Measurements from ENCODE around the gene GCG.

Gene GCG

DNA sequence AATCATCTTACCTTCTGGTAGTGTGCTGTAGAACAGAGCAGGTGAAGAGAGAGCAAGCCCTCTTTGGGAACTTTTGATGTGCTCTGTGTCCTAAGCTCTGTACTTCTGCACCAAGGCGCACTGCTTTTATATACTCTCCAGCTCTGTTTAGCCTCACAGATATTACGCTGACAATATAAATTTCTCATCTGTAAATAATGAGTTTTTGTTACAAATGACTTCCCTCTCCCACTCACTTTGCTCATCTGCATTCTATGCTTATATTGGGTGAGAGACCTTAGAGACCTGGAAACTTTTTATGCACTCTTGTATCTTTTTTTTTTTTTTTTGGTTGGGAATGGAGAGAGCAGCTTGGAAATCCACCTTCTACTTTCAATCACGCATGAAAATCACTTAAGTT is at the start of gene GCG:
Gene GCG, minus strand, starts transcription at position 101 of the 400 bp plus-strand sequence. CDS start 3,069 bp downstream, outside the sequence.
- DNase-seq = no peak

DNA sequence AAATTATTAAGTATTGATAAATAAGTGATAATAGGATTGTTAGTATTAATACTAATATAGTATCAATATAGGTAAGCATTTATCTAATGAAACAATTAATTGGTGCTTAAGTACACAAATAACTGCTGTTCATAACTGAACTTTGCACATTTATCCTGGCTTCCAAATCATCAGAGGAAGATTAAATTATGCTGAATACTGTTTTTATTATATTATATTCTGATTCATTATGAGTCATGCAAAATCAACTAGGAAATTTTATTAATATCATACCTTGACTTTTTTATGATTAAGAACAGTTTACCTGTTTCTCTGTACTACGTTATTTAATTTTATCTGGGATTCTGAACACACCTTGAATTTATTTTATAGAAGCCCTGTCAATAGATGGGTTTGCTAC is 48.6 kb upstream of the GCG start:
- DNase-seq = no peak

DNA sequence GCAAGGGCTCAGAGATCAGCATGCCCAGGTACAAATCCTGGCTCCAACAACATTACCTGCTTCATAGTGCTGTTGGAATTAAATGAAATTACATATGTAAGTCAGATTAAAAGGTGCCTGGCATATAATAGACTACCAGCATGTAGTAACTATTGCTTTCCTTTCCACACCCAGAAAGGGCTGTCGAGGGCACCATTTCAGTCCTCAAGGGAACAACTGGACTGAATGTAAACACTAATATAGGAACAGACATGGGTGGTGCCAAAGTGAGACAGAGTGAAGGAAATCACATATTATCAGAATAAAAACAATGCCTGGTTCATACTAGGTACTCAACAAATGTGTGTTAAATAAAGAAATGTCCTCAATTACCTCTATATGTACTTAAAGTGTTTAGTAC is 47.9 kb upstream of the GCG start:
- no peak for DNase-seq

DNA sequence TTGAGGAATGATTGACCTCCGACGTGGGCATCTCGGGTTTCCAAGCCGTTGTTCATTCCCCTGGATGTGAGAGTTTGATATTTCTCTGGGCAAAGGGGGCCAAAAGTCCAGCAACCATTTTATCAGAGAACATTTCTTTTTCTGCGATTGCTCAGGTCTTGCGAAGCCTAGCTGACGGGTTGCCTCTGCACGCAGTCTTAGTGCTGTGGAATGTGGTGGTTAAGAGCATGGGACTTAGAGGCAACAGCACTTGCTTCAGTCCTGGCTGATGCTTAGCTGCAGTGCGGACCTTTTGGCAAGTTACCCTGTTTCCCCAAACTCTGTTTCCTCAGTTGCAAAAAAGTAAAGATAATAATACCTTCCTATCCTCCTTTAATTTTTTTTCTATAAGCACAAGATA is 46.2 kb upstream of the GCG start:
- no peak for DNase-seq

DNA sequence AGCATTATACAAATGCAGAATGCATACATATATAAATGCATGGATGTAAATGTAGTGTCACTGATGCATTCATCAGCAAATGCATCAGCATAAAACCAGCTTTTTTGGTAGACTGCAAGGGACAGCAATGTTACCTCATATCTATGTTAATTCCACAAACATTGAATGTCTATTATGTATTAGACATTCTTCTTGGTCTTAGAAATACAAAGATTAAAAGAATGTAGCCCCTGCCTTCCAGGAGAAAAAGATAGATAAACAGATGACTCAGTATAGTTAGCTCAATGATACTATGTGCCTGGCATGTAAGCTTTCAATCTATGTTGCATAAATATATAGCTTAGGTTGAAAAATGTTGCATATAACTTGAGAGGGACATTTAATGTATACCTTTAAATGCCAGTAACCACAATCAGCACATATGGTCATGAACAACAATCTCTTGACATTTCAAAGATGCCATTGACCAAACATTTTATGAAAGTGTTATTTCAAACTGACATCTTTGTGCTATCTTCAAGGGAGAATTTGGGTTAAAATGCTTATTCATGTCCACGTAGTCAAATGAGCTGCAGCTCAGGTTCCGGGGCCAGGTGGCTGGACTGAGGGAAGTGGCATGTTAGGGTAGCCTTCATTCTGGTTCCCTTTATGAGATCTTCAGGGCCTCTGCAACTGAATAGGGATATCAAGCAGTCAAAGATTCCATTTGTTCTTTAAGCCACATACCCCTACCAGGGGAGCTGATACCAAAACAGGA is 45.2 kb upstream of the GCG start:
- no peak for DNase-seq

DNA sequence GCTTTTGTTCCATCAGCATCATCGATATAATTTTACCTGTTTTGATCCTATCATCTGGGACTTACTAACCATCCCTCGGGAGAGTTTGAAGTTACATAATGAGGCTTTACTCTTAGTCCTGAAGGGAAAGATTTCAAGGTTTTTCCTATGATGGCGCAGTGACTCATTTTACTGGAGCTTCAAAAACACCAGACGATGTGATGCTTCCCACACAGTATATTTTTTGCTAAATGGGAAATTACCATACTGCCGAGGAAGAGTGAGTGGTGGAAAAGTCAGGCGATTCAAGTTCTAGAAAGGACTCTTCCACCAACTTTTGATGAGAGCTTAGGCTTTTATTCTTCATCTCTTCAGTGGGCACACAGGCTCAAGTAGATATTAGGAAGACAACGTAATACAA is 44.6 kb upstream of the GCG start:
- no peak for DNase-seq

DNA sequence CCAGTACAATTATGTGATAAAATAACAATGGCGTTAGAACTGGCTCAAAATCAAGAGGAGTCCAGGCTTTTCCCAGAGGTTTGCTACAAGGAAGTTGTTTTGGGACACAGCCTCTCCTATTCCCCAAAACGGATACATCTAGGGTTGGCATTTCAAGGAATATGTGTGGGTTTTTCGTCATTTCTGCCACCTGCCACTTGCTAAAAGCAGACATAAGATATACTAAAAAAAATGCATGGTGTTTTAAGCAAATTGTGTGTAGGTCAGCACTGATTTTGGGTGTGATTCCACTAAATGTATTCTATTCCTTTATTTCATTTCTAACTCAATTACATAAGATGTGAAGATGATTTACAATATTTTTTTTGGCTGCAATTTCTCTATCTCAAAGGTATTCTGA is 36.4 kb upstream of the GCG start:
- DNase-seq = no peak

DNA sequence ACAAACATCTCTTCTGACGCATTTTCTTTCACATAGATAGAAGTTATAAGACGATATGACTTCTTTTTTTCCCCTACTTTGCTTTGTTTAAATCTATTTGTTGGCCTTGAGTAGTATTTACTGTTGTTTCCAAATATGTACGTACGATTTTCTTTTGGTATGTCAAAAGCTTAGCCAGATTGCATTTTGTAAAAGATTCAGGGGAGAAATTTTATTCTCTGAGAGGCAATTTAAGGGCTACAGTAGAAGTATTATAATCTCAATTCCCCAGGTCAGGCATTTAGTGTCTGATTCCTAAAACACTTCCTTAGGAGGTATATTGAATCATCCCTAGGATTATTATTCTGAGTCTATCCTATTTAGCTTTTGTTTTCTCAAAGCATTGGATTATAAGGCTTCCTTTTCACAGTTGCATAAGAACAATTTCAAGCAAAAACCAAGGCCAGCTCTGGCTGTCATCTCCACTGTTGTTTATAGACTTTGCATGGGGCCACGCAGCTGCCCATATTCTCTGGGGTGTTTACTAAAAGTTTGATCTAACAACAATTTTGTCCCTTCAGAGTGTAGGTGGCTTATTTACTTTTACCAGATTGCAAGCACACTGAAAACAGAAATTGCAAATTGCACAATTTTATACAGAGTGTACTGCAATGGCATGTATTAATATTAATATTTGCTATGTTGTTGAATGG is 33.6 kb upstream of the GCG start:
- no peak for DNase-seq

DNA sequence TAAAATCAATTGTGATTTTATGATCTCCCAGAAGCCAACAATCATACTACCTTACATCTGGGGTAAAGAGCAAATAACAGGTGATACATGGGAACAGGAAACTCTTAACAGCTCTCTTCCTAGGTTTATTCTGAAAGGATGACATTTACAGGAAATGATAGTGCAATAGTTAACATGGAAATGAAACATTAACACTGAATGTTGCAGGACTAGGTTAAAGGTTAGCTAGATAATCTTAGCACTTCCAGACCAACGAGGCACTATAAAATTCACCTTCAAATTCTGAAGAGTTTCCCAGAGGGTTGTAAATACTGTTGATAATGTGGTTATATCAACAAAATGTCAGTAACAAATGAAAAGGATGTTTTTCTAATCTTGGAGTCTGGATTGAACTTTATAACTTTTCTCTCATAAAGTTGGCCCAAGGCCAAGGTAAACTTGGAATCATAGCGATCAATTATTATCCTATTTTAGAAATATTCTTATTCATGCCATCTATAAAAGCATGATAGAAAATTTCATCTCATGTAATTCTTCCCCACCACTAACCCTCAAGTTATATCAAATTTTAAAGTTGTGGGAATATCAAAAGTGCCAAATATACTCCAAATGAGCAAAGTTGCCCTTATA is 32.9 kb upstream of the GCG start:
- no peak for DNase-seq

DNA sequence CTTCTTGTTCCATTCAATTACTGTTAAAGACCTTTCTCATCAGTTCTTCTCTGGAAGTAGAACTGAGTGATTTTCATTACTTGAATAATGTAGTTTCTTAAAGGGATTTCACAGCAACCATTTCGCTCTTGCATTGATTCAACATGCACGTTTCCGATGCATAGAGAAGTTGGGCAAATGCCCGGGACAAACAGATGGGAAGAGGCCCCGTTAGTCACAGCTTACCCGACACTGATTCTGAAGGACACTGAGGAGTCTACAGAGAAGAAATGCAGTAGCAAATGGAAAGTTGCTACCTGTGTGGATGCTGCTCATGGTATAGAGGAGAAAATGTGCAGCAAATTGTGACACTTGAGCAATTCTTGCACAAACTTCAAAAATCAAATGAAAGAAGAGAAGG is 32.3 kb upstream of the GCG start:
- no peak for DNase-seq

DNA sequence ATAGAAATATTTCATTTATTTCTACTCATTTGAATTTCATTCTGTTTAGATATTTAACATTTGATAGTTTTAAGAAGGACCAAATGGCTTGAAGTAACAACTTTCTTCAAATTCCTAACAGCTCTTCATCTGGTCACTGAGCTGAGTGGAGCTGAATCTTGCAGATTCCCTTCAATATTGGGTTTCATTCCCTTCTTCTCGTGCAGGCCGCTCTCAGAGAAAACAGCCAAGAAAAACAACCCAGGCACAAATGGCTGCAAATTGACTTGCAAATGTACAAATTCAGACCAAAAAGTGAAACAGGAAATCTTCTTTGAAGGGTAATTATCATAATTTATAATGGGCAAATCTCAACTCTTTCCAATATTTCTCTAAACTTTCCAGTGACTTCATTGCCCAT is 30.3 kb upstream of the GCG start:
- no peak for DNase-seq

DNA sequence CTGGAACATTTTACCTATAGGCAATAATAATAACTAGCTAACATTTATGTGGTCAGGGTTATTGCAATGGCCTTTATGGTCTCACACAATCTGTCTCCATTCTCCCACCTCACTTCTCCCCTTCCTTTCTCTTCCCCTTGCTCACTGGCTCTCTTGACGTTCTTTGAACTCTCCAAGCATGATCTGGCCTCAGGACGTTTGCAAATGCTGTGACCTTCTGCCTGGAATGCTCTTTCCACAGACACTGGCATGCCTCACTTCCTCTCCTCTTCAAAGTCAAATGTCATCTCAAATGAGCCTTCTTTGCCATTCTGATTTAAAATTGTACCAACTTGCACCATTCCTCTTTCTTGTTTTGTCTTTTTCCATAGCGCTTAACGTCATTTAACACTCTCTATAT is 25.3 kb upstream of the GCG start:
- DNase-seq = no peak

DNA sequence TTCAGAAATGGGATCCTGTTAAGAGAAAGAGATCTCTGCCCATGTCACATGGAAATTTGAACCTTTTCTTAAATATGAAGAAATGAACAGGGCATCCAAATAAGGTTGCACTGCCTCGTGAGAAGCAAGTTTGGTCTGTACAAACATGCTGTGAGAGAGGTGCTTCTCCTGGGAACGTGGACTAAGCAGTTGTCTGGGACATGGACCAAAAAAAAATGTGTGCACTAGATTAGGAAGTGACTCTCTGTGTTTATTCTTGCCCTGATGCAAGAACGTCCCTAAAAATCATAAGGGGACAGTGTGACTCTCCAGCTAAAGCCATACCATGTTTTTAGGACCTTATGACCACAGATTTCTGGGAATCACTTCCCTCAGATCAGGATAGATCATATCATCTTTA is 23.7 kb upstream of the GCG start:
- DNase-seq = no peak

DNA sequence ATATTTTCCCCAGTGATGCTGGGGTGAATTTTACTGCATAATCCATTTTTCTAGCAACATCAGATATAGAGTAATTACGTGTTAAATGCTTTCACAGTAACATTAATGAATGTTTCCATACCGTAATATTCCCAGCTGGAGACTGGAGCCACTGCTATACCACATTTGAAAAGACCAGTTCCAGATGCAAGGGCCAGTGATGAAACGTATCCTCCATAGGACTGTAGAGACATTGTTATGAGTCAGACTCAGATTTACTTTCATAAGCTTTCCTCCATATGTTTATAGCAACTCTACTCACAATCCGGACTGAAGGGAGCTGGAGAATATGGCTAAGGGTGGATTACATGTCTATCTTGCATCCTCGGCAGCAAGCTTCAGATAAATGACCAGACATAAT is 22.7 kb upstream of the GCG start:
- DNase-seq = no peak

DNA sequence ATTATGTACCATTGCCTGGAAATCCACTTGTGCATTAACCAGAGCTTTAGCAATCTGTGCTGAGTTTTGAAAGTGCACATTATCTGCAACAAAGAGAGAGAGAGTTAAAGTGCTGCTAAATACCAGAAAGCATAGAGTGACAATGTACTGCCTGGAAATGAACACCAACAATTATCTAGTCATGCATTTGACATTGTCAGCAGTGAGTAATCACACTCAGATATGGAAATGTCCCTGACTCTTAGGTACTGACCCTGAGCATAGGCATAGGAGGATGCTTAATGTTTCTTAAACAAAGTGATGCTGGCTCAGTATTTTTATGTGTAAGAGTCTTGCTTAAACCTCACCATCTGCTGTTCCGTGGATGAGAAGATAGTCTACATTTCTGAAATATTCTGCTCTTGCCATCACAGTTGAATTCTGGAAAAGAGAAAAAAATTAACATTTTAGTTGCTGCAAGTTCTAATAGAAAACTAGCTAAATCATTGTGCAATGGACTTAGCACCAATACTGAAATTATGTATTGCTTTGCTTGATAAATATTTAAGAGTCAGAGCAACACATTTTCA is 20.8 kb upstream of the GCG start:
- no peak for DNase-seq

DNA sequence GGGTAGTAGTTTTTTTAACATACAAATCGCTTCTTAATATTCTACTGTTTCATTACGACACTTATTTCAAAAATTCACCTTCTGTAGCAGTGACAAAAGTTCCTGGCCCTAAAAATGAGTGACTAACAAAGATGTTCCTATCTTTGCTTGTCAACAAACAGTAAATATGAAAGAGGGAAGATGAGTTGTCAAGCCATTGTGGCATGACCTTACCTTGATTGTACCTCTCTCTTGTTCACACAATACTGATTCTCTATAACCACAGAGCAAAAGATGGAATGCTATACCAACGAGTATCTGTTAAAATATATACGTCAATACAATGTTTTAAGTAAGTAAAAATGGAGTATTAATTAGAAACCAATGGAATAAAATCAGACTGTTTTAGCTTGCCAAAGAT is 14.7 kb upstream of the GCG start:
- DNase-seq = no peak

DNA sequence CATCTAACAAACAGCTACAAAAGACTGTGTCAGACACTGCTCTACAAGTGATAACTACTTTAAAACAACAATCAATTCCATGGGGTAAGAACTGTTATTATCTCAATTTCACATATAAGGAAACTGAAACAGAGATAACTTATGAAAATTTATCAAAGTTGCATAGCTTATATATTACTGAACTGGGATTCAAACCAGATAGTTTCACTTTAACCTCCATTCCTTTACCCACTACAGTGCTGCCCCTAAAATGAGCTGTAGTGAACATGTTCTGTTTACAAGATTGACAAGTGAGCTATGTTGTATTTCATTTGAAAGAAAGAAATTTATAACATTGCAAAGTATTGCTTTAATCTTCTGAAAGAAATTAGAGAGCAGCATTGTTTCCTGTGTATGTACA is 14.1 kb upstream of the GCG start:
- no peak for DNase-seq

DNA sequence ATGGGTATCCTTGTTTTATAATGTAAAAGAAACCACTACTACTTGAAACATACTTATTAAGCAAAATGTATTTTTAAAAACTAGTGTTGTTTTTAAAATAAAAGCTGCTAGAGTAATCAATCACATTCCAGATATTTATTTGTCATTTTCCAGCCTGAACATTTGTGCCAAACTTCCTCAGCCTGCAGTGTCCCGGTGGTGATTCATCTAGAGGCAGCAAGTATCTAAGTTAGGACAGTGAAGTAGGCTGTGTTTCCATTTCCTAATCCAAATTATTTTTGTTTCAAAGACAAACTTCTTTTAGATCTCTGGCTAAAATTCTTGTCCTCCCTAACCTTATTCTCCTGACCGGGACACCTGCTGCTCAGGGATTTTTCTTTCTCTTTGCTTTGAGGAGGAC is 12.8 kb upstream of the GCG start:
- DNase-seq = no peak

DNA sequence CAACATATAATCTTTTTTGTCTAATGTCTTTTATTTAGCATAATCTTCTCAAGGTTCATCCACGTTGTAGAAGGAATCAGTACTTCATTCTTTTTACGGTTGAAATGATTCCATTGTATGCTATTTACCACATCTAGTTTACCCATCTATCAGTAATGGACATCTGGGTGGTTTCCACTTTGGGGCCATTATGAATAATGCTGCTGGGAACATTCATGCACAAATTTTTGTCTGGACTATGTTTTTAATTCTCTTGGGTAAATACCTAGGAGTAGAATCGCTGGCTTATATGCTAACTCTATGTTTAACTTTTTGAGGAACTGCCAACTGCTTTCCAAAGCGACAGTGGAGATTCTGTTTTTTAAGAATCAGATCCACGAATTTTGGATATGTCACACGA is 7.4 kb upstream of the GCG start:
- no peak for DNase-seq

DNA sequence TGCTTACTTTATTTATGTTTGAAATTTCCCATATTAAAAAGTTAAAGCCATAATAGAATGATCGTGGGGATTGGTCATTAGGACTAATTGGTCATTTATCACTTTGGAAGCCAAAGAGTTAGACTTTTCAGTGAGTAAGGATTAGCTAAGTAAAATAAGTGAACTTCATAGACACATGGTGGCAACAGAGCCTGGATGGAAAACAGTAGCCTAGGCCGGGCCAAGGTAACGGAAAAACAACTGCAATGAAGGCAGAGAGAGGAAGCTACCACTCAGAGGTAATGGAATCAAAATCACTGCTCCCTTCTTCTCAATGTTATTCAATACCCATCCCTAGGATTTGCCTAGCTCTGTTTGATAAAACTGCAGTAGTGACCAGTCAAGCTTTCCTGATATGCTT is 4.1 kb upstream of the GCG start:
- DNase-seq = no peak

DNA sequence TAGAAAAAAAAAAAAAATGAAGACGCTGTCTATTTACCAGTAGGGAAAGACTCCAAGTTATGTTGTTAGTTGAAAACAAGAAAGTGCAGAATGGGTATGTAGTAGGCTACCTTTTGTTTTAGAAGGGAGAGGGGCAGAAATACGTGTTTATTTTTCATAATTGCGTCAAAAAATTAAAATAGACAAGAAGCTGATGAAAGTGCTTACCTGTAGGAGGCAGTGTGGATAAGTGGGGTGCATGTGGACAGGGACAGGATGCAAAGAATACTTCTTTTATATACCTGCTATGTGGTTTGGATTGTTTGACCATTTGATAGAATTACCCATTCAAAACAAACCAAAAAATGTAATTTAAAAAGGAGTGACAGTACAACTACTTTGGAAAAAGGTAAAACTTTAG is 3.0 kb upstream of the GCG start:
- DNase-seq = no peak

DNA sequence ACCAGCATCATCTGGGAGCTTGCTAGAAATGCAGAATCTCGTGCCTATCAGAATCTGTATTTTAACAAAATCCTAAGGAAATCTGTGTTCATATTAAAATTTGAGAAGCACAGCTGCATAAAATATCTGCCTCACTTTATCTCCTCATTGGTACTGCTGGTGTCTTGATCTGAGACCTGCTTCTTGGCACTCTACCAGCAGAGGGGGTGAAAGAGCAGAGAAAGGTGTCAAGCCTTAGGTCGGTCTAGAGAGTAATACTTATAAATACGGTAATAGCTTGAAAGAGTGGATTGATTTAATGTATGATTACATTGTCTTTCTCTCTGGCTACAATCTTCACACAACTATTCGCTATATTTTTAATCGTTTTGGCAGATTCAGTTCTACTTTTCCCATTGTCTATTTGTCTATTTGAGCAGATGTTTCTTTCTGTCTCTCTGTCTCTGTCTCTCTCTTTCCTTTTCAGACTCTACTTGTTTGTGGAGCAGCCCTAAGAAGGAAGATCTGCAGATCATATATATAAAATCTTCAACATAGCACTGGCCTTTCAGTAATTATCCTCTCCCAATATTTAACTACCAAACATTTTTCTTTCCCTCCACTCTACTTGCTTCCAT is 1.7 kb upstream of the GCG start:
- DNase-seq = peak; percentile 61 to 65

DNA sequence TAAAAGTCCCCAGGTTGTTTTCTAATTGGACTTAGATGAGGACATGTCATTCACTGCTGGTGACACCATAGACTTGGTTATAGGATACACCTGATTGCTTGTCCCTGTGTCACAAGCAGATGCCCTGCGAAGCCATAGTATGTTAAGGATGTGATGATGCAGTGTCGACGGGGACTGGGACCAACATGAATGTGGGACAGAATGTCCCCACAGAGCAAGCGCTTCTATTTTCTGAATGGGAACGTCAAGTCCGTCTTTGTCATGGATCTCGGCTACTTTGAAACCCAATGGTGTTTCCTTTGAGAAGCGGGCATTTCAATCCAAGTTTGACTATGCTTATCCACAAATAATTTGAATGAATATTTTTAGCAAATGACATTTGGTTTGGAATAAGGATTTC is 2.1 kb downstream of the GCG start:
- no peak for DNase-seq

DNA sequence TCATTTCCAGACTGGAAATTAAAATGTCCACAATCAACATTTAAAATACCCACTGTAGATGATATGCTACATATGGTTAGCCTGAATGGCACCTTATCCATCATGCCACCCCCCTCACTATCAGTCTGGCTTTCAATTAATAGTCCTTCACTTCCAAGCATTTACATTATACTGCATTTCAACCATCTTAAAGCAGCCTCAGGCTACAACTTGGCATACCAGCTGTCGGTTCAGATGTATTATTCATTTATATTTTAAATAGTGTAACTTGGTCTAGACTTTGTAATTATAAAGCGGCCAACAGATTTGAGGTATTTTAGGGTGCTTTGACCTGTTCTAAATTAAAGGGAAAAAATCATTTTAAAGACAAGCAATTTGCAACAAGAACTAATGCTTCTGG is 2.6 kb downstream of the GCG start:
- DNase-seq = no peak
